Stimulated activated CD4-positive, alpha-beta T cell treated with anti-CD3 and anti-CD28 coated beads, Interleukin-1b, Interleukin-23, amount 100 ng/mL, for 4 hours (primary cell): ENCODE measurements around the gene SLC4A5.
"Not testable (repeated sequence)": the region's sequence is repeated elsewhere in the genome, so short reads cannot be mapped to it uniquely, and the experiment has no call there.

Source experiments
- DNase-seq, 2 donors: peaks; one replicate each; pipeline ENCODE4 v3.0.0-alpha.2; 2020; ENCODE audit warnings: low read depth in 2 of 2

SLC4A5 gene

DNA sequence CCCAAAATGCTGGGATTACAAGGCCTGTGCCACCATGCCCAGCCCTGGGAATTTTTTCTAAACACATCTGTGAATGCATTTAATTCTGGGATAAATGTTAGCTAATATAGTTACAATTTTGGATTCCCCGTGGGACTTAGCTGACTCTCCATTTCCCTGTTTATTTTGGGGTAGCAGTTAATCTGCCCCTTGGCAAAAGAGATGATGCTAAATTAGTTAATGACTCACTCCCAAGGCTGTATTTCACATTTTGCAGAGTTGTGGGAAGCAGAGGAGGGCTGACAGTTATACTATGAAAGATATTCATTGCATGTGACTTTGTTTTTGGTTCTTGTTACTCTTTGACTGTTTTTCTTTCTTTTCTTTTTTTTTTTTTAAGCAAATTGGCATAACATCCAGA, 141.6 kb downstream of the SLC4A5 start:
- DNase-seq, result no peak

DNA sequence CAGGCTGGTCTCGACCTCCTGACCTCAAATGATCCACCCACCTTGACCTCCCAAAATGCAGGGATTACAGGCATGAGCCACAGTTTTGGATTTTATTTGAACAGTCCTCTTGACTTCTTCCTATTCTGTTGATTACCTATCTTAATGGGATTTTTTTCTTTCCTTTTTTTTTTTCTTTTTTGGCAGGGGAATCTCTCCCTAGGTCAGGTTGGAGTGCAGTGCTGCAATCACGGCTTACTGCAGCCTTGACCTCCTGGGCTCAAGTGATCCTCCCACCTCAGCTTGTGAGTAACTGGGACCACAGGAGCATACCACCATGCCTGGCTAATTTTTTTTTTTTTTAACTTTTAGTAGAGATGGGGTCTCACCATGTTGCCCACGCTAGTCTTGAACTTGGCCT, 142.0 kb downstream of the SLC4A5 start:
- no peak for DNase-seq

DNA sequence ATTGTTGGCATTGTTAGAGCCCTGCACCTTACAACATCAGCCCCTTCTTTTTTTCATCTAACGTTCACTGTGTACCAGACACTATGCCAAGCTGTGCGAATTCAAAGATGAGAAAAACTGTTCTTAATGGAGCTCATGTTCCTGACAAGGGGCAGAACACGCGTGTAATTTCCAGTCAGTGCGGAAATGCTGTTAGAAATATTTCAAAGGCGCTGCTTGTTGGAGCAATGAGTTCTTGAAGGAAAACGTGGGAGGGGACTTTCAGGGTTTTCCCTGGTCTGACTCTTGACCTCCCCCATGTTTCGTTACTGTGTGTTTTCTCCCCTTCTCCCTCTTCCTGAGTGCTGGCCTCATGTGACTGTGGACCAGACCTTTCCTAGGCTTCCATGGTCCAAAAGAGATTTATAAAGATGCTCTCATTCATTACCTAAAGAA, 143.3 kb downstream of the SLC4A5 start:
- DNase-seq, result no peak

- DNase-seq, result no peak
Observed at GRCh38 chr2:74199275-74199701, 143.9 kb downstream of the SLC4A5 start.

- DNase-seq, result peak; percentile 88
Observed at GRCh38 chr2:74198461-74199274, 144.5 kb downstream of the SLC4A5 start, which contains the start of gene MTHFD2. MTHFD2 (plus strand) TSS chr2:74198615; CDS start chr2:74198642, 27 bp downstream.

DNA sequence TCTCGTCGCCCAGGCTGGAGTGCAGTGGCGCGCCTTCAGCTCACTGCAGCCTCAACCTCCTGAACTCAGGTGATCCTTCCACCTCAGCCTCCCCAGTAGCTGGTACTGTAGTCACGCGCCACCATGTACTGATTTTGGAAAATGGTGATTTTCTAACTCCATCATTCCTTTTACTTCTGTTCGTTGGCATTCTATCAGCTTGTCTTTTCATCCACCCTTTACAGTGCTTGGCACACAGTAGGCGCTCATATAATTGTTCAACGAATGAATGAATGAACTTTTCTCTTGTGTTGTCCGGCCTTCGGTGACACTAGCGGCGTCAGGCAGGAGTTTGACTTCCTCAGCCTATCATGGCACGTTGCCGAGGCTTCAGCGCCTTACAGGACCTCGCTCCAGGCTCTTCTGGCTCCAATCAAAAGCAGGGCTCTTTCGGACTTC, 145.2 kb downstream of the SLC4A5 start:
- no peak for DNase-seq

GRCh38 chr2:74197049-74197448, 146.2 kb downstream of the SLC4A5 start:
- DNase-seq, result no peak

- DNase-seq, result no peak
Observed at GRCh38 chr2:74194799-74195198, 148.4 kb downstream of the SLC4A5 start.

DNA sequence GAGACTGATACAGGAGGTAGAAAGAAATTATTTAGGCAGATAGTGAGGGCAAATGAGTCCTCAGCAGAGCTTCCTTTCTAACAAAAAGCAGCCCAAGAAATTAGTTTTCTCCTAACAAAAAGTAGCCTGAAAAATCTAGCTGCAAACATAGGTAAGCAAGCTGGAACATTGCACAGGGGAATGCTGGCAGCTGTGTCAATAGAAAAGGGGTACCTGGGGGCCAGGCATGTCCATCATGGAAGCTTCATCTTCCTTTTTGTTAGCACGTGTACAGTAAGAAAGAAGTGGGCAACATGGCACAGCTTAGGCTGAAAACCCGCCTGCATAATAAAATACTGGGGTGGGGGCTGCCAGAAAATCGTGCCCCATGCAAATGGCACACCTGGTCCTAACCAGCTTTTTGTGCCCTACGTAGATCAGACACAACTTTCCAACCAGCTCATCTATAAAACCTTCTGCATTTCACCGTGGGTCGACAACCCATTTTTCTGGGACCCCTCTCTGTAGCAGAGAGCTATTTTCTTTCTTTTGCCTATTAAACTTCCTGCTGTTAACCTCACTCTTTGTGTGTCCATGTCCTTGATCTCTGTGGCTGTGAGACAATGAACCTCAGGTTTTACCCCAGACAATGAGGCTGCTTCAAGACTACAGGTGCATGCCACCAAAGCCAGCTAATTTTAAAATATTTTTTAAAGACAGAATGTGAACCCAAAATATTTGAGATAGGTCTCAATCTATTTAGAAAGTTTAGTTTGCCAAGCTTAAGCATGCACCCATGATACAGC, 151.4 kb downstream of the SLC4A5 start:
- DNase-seq, result no peak

GRCh38 chr2:74188696-74189095, 154.5 kb downstream of the SLC4A5 start:
- DNase-seq, result no peak

DNA sequence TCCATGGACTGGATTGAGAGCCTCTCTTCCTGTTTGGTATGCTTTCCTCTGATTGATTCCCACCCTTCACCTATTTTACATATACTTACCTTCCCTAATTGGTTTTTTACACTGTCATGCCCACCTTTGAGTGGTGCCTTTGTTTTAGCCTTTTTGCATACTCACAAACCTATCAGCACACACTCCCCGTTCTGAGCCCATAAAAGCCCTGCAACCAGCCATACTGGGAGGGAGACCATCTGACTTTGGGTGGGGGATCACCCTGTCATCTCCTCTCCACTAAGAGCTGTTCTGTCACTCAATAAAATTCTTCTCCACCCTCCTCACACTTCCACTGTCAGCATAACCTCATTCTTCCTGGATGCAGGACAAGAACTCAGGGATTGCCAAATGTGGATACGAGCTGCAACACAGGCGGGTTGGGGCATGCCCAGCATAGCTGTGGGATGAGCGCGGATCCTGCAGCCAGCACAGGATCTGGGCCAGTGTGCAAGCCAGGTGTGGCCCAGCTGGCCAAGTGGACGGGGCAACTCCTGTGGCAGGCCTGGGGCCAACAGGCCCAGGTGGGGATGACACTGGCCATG, 155.1 kb downstream of the SLC4A5 start:
- no peak for DNase-seq

DNA sequence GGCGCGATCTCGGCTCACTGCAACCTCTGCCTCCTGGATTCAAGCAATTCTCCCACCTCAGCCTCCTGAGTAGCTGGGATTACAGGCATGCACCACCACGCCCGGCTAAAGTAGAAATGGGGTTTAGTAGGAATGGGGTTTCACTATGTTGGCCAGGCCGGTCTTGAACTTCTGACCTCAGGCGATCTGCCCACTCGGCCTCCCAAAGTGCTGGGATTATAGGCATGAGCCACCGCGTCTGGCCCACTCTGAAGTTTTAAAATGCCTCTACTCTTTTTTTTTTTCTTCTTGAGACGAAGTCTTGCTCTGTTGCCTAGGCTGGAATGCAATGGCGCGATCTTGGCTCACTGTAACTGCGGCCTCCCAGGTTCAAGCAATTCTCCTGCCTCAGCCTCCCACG, 156.5 kb downstream of the SLC4A5 start:
- DNase-seq, result not testable (repeated sequence)

- DNase-seq, result no peak
Observed at GRCh38 chr2:74186038-74186437, 157.2 kb downstream of the SLC4A5 start.

GRCh38 chr2:74183878-74184277, 159.3 kb downstream of the SLC4A5 start:
- DNase-seq, result no peak

GRCh38 chr2:74181739-74182138, 161.5 kb downstream of the SLC4A5 start:
- DNase-seq, result no peak

- DNase-seq, result no peak
Observed at GRCh38 chr2:74179063-74179865, 164.0 kb downstream of the SLC4A5 start.

- DNase-seq, result peak; percentile 95 to 96
Observed at GRCh38 chr2:74178211-74179062, 164.8 kb downstream of the SLC4A5 start, which contains the start of gene MOB1A. MOB1A (minus strand) TSS chr2:74178879; CDS start chr2:74178674, 205 bp downstream.

GRCh38 chr2:74177696-74178095, 165.5 kb downstream of the SLC4A5 start:
- DNase-seq, result no peak

- DNase-seq, result no peak
Observed at GRCh38 chr2:74174909-74175308, 168.3 kb downstream of the SLC4A5 start.

- no peak for DNase-seq
Observed at GRCh38 chr2:74168739-74169138, 174.5 kb downstream of the SLC4A5 start.
